HEK293T (cell line): ENCODE measurements around the gene DDX39B.

Experiments
- BHLHE40 ChIP-seq: fragments of 450-650 bp; IDR thresholded peaks from 2 replicates; pipeline ENCODE4 v1.6.1; 2016; ENCODE audit warnings: mild to moderate bottlenecking, moderate library complexity, borderline replicate concordance
- CTBP1 ChIP-seq: fragments of 450-650 bp; IDR thresholded peaks from 2 replicates; pipeline ENCODE4 v1.6.1; 2016; ENCODE audit warnings: borderline replicate concordance
- FOXK2 ChIP-seq: fragments of 450-650 bp; IDR thresholded peaks from 2 replicates; pipeline ENCODE4 v1.6.1; 2016; ENCODE audit warnings: mild to moderate bottlenecking
- FOXM1 ChIP-seq: fragments of 450-650 bp; IDR thresholded peaks from 2 replicates; pipeline ENCODE4 v1.6.1; 2017; ENCODE audit warnings: mild to moderate bottlenecking, borderline replicate concordance
- HDGF ChIP-seq: fragments of 450-650 bp; IDR thresholded peaks from 2 replicates; pipeline ENCODE4 v1.6.1; 2017; ENCODE audit warnings: antibody characterized with exemption, borderline replicate concordance
- NFRKB ChIP-seq: fragments of 450-650 bp; IDR thresholded peaks from 2 replicates; pipeline ENCODE4 v1.6.1; 2016; ENCODE audit warnings: mild to moderate bottlenecking, moderate library complexity
- SP1 ChIP-seq: fragments of 450-650 bp; IDR thresholded peaks from 2 replicates; pipeline ENCODE4 v1.6.1; 2017
- ZNF384 ChIP-seq: fragments of 450-650 bp; IDR thresholded peaks from 2 replicates; pipeline ENCODE4 v1.6.1; 2016

GRCh38 chr6:31529329-31530150, 12.3 kb downstream of the DDX39B start:
- no peak for TF ChIP-seq FOXK2
- TF ChIP-seq HDGF, result no peak
- no peak for TF ChIP-seq FOXM1
- TF ChIP-seq BHLHE40, result no peak
- TF ChIP-seq ZNF384, result no peak
- no peak for TF ChIP-seq CTBP1
- TF ChIP-seq NFRKB, result no peak
- TF ChIP-seq SP1, result no peak
